D721Med (cell line): ENCODE data around the gene P2RX5.

Experiments used
- DNase-seq: peaks from one replicate; pipeline ENCODE4 v3.0.0; 2011; ENCODE audit warnings: low spot score; ENCODE audit not compliant: insufficient read length
- FAIRE-seq: peaks from 2 replicates; lab custom pipeline; 2011; peaks lifted over from hg19 to GRCh38; lab: Jason Lieb, UNC
- CTCF ChIP-seq: IDR thresholded peaks from 2 replicates; pipeline ENCODE4 v1.5.1; 2012; ENCODE audit warnings: mild to moderate bottlenecking, control low read depth; ENCODE audit not compliant: insufficient read depth; ENCODE audit errors: missing control alignments

The P2RX5 gene

GRCh38 chr17:3695723-3696411 is at the start of gene P2RX5:
Gene P2RX5 (minus strand): TSS chr17:3696155. CDS start chr17:3696005, 150 bp downstream.
- TF ChIP-seq CTCF, result no peak
- no peak for FAIRE-seq
- no peak for DNase-seq

GRCh38 chr17:3745071-3745470 is 49.1 kb upstream of the P2RX5 start:
- no peak for TF ChIP-seq CTCF
- DNase-seq (no peak), FAIRE-seq (no peak)

GRCh38 chr17:3744014-3744413 is 48.1 kb upstream of the P2RX5 start:
- FAIRE-seq (no peak), DNase-seq (no peak)
- TF ChIP-seq CTCF, result no peak

GRCh38 chr17:3740611-3741073 is 44.7 kb upstream of the P2RX5 start:
- no peak for TF ChIP-seq CTCF
- FAIRE-seq (no peak), DNase-seq (no peak)

GRCh38 chr17:3739422-3740124 is 43.6 kb upstream of the P2RX5 start:
- no peak for TF ChIP-seq CTCF
- no peak for FAIRE-seq

GRCh38 chr17:3738562-3739295 is 42.8 kb upstream of the P2RX5 start:
- TF ChIP-seq CTCF, result no peak
- FAIRE-seq, result no peak
- DNase-seq, result no peak

More at GRCh38 chr17:3739422-3740124, 43.6 kb upstream of the P2RX5 start:
- no peak for DNase-seq
